ENCODE results near the gene DHH. TPM values are rescaled to one million over a fixed set of nuclear protein-coding genes. Genes with fewer than 3 reads are reported as not detected.

The DHH gene
- polyA plus RNA-seq, 2 of the 4 experiments (the other 2 are of a cell fraction), result not detected

DNA sequence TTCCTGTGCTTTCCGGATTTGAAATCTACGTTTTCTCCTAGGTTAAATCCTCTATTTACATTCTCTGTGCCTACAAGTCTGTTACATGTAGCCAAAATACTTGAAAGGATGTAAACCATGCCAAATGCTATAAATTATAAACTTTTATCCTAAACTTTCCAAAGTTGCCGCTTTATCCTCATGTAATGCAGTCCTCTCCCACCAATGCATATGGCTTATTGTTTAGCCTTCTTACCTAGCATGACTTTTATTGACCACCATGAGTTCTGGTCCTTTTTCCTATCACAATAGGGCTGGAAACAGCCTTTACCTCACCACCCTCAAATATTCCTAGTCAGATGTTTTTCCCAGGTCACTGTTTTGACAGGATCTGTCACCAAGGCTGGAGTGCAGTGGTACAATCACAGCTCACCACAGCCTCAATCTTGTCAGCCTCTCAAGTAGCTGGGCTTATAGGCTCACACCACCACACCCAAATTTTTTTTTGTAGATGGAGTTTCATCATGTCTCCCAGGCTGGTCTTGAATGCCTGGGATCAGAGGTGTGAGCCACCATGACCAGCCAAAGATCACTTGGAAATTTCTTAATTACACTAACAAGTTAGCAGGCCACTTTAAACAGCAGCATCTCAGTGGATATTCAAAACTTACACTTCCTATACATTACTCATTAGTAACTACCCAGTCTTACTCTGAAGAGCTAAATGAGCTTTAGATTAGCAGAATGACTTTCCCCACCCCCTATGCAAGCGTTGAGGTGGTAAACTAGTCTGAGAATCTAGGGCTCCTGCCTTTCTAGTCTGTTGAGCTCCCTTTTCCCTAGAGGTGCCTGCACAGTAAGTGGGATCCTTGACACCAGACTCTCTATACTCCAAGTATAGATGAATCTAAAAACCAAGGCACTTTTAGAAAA is 32.5 kb upstream of the DHH start (continued):
- TF ChIP-seq ATOH8 (CRISPR knock-in tag; IDR thresholded peaks at IDR 0.05; ENCODE audit: low read depth) (0 out of 2 replicates have a peak, but pooled peaks have one; percentile 4), HDAC2 (IDR thresholded peaks at IDR 0.05) (no peak), FOSB (CRISPR knock-in tag; IDR thresholded peaks at IDR 0.05) (peak; percentile 96), CBX2 (IDR thresholded peaks at IDR 0.05; ENCODE audit: borderline replicate concordance, low read depth) (no peak), GATA3 (IDR thresholded peaks at IDR 0.05; ENCODE audit: borderline replicate concordance) (0 out of 2 replicates have a peak, but pooled peaks have one; percentile 11), POLR2A (IDR thresholded peaks at IDR 0.05; ENCODE audit: low read length) (no peak), JUN (IDR thresholded peaks at IDR 0.05) (peak in 1 of 2 experiments; percentile 48; a peak in 2 of 5 replicates), HOXB5 (CRISPR knock-in tag; IDR thresholded peaks at IDR 0.05) (0 out of 2 replicates have a peak, but pooled peaks have one; percentile 61), FOSL2 (IDR thresholded peaks at IDR 0.05) (no peak), FOSL2 (CRISPR knock-in tag; IDR thresholded peaks at IDR 0.05) (peak; percentile 31; the same call in 1 of the 2 replicates), FOXS1 (CRISPR knock-in tag; IDR thresholded peaks at IDR 0.05) (no peak)

- Histone ChIP-seq H3K9me3 (no peaks in the 10 kb centered on the region), H3K27ac (peak overlapping the region in 1 of 2 experiments; percentile 42; a peak in 2 of 6 replicates), H3K4me1 (no peaks in the 10 kb centered on the region), H3K4me3 (no peak overlapping the region), H3K4me2 (peak overlapping the region; percentile 28; the same call in 1 of the 3 replicates)
- FAIRE-seq (no peak), DNase-seq (ENCODE audit: low read depth in 1 of 2, low spot score in 1 of 2) (peak; percentile 86 to 91), ATAC-seq (peak; percentile 84 to 94)
- TF ChIP-seq NFE2L2 (conservative IDR thresholded peaks at IDR 0.05; ENCODE audit: low read length) (no peak), FOSL2 (IDR thresholded peaks at IDR 0.05) (no peak), FOSL2 (CRISPR knock-in tag; IDR thresholded peaks at IDR 0.05) (no peak), CEBPB (IDR thresholded peaks at IDR 0.05) (no peak), KDM1A (IDR thresholded peaks at IDR 0.05; ENCODE audit: low read depth) (no peak), HEYL (CRISPR knock-in tag; IDR thresholded peaks at IDR 0.05) (no peak), POLR2AphosphoS2 (conservative IDR thresholded peaks at IDR 0.05; ENCODE audit: low read length) (no peak), ELK1 (IDR thresholded peaks at IDR 0.05; ENCODE audit: low read depth, low read length) (no peak), RNF2 (IDR thresholded peaks at IDR 0.05; ENCODE audit: borderline replicate concordance, low read depth) (no peak), FOXS1 (CRISPR knock-in tag; IDR thresholded peaks at IDR 0.05) (no peak), SREBF2 (IDR thresholded peaks at IDR 0.05) (no peak), ZFP36 (IDR thresholded peaks at IDR 0.05; ENCODE audit: borderline replicate concordance, partially characterized antibody) (no peak), CTCF (IDR thresholded peaks at IDR 0.05) (peak; percentile 75), ATOH8 (CRISPR knock-in tag; IDR thresholded peaks at IDR 0.05; ENCODE audit: low read depth) (no peak), FOSB (CRISPR knock-in tag; IDR thresholded peaks at IDR 0.05) (peak; percentile 57; the same call in 1 of the 2 replicates), RAD21 (conservative IDR thresholded peaks at IDR 0.05 in 1 of 2, IDR thresholded peaks at IDR 0.05 in 1 of 2) (peak; percentile 77 to 87), NPAS2 (CRISPR knock-in tag; IDR thresholded peaks at IDR 0.05; ENCODE audit: borderline replicate concordance) (no peak), MYC (IDR thresholded peaks at IDR 0.05; ENCODE audit: borderline replicate concordance, low read length) (no peak), SMC3 (IDR thresholded peaks at IDR 0.05) (peak; percentile 71), MAFK (IDR thresholded peaks at IDR 0.05; ENCODE audit: partially characterized antibody) (no peak), PHF8 (IDR thresholded peaks at IDR 0.05; ENCODE audit: borderline replicate concordance, low read depth) (no peak)
- TF ChIP-seq, protein P1, sequence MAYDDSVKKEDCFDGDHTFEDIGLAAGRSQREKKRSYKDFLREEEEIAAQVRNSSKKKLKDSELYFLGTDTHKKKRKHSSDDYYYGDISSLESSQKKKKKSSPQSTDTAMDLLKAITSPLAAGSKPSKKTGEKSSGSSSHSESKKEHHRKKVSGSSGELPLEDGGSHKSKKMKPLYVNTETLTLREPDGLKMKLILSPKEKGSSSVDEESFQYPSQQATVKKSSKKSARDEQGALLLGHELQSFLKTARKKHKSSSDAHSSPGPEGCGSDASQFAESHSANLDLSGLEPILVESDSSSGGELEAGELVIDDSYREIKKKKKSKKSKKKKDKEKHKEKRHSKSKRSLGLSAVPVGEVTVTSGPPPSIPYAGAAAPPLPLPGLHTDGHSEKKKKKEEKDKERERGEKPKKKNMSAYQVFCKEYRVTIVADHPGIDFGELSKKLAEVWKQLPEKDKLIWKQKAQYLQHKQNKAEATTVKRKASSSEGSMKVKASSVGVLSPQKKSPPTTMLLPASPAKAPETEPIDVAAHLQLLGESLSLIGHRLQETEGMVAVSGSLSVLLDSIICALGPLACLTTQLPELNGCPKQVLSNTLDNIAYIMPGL (CRISPR knock-in tag; IDR thresholded peaks at IDR 0.05; ENCODE audit: borderline replicate concordance), result no peak
- POLR2A ChIA-PET, result interaction anchor here (0.6 to 1.0 kb wide), 5 partner anchors 9 to 68 kb away, joined by 3 to 22 read pairs (median 3); partner anchors contain the start of genes LMBR1L, TUBA1A and TUBA1B
- CTCF ChIA-PET, result interaction anchor here (0.6 to 9.8 kb wide), 22 partner anchors 9 to 231 kb away, joined by 3 to 161 read pairs (median 9); partner anchors contain the start of genes DDN, DHH, LMBR1L and RHEBL1
- WGBS (ENCODE audit: missing lambda C conversion rate), result 15% methylated on average over 6 of the region's 6 CpGs
These were observed 26.6 kb upstream of the DHH start for GRCh38 chr12:49121047-49121696.
